Gastrocnemius medialis (tissue), 4 donors: ENCODE results near the gene CXorf66. TPM values are rescaled to one million over a fixed set of nuclear protein-coding genes. Genes with fewer than 3 reads are reported as not detected.

ENCODE experiments used
- ATAC-seq, 2 donors: fragments of 150-250 bp; one replicate each; pipeline ENCODE4 v1.9.1; 2016
- DNase-seq, 2 donors: peaks; one replicate each; pipeline ENCODE4 v3.0.0-alpha.2; 2019
- H3K27ac ChIP-seq, 4 donors: fragments of 200-600 bp; sonication (generic); 1 replicate in 1 of 4; 2 replicates in 3 of 4; pipeline ENCODE4 v1.5.1; 2016 to 2018; ENCODE audit warnings: mild to moderate bottlenecking in 2 of 4, moderate library complexity in 1 of 4
- H3K27me3 ChIP-seq, 3 donors: fragments of 200-600 bp; sonication (generic) in 2 of 3; 1 replicate in 1 of 3; 2 replicates in 2 of 3; pipeline versions ENCODE4 v1.5.1 to v1.6.0; 2016 to 2019; ENCODE audit warnings: mild to moderate bottlenecking in 1 of 3, moderate library complexity in 1 of 3
- H3K36me3 ChIP-seq, 2 donors: fragments of 200-600 bp; sonication (generic) in 1 of 2; one replicate each; pipeline ENCODE4 v1.5.1; 2017 to 2018
- H3K4me1 ChIP-seq, 2 donors: fragments of 200-600 bp; sonication (generic) in 1 of 2; one replicate each; pipeline ENCODE4 v1.5.1; 2016 to 2017; ENCODE audit warnings: mild to moderate bottlenecking in 2 of 2
- H3K4me3 ChIP-seq, 4 donors: fragments of 200-600 bp; sonication (generic) in 3 of 4; 1 replicate in 1 of 4; 2 replicates in 3 of 4; pipeline ENCODE4 v1.5.1; 2016 to 2019; ENCODE audit warnings: mild to moderate bottlenecking in 2 of 4
- H3K9me3 ChIP-seq, 3 donors: fragments of 200-600 bp; sonication (generic) in 2 of 3; 1 replicate in 1 of 3; 2 replicates in 2 of 3; pipeline ENCODE4 v1.5.1; 2016 to 2019
- CTCF ChIP-seq, 5 experiments: fragments of 450-650 bp in 3 of 5; fragments of 200-600 bp in 2 of 5; sonication (generic) in 2 of 5; IDR thresholded peaks in 4 of 5; conservative IDR thresholded peaks in 1 of 5; 1 replicate in 4 of 5; 2 replicates in 1 of 5; pipeline ENCODE4 v1.5.1; 2016 to 2019; ENCODE audit warnings: antibody characterized with exemption in 5 of 5, mild to moderate bottlenecking in 3 of 5, moderate library complexity in 3 of 5
- POLR2A ChIP-seq, 2 donors: fragments of 450-650 bp; IDR thresholded peaks; one replicate each; pipeline ENCODE4 v1.6.1; 2017; ENCODE audit warnings: antibody characterized with exemption in 2 of 2, mild to moderate bottlenecking in 2 of 2, moderate library complexity in 2 of 2
- in situ Hi-C, 4 donors: fragments of 200-750 bp; cut with MboI; loops; one replicate each; pipeline versions ENCODE4 v1.15.0 to v1.8.0; 2017; ENCODE audit warnings: low sequenced_read_pairs in 4 of 4
- intact Hi-C: fragments of 100-400 bp; cut with DNase I; formaldehyde crosslinking; loops from one replicate; pipeline ENCODE4 v1.15.1; 2023; ENCODE audit warnings: low total_unique reads
- microRNA counts, 2 donors: library from miRNA; unstranded; fragments of <30 nt; microRNA quantifications; one replicate each; lab custom pipeline; 2016
- microRNA-seq, 2 donors: library from miRNA; unstranded; fragments of <30 nt; microRNA quantifications; one replicate each; pipeline ENCODE4, GENCODE V29; 2016; ENCODE audit warnings: borderline replicate concordance in 2 of 2
- total RNA-seq, 4 donors: library from RNA; depleted of rRNA; stranded (reverse); fragments of >200 nt; gene quantifications; one replicate each; pipeline versions ENCODE4 v1.1.0 to v1.2.3, GENCODE V29; 2016

The CXorf66 gene
- total RNA-seq, 4 donors from 2014 or later = not detected

- Histone ChIP-seq H3K4me3 (no peak overlapping the region), H3K27ac (no peak overlapping the region), H3K9me3 (no peaks in the 10 kb centered on the region), H3K27me3 (no peaks in the 10 kb centered on the region), H3K4me1 (peaks cover 5% of the 10 kb centered on the region in 2 donors), H3K36me3 (no peaks in the 10 kb centered on the region)
- TF ChIP-seq POLR2A (IDR thresholded peaks at IDR 0.05) (no peak), CTCF (IDR thresholded peaks at IDR 0.05 in 4 of 5, conservative IDR thresholded peaks at IDR 0.05 in 1 of 5) (no peak)
- intact Hi-C loops = no loop called here
- no peak for DNase-seq
- in situ Hi-C loops = no loop called here
- no peak for ATAC-seq
Observed at GRCh38 chrX:139907078-139907477, 58.2 kb downstream of the CXorf66 start.

GRCh38 chrX:139905743-139906142, 59.6 kb downstream of the CXorf66 start:
- Histone ChIP-seq H3K4me3 (no peak overlapping the region), H3K36me3 (no peaks in the 10 kb centered on the region), H3K9me3 (no peaks in the 10 kb centered on the region), H3K27ac (no peak overlapping the region), H3K27me3 (no peaks in the 10 kb centered on the region), H3K4me1 (peaks cover 5% of the 10 kb centered on the region in 2 donors)
- in situ Hi-C loops = no loop called here
- intact Hi-C loops = no loop called here
- ATAC-seq (no peak), DNase-seq (no peak)
- TF ChIP-seq POLR2A (IDR thresholded peaks at IDR 0.05) = no peak
- no peak for TF ChIP-seq CTCF (IDR thresholded peaks at IDR 0.05 in 4 of 5, conservative IDR thresholded peaks at IDR 0.05 in 1 of 5)

MicroRNA genes within 50 kb of the gene (microRNA counts, 767-probe panel; counts per million panel counts)
- 356 to 448 counts per million in 2 donors for microRNA hsa-miR-505-3p (lab: Ali Mortazavi, UCI)

Small RNA genes lying within 50 kb of the gene (microRNA-seq; reads per million reads assigned to microRNA genes)
- gene MIR505 = 93.9 to 95.8 reads per million in 2 donors

Other genes with a start within 250 kb of the CXorf66 start
- 1 to 10 TPM; 3.6 to 8.6 (median 7.0) TPM for gene ATP11C, start 32.5 kb downstream of the CXorf66 start, total RNA-seq